ENCODE results near the gene NOD2. TPM values are rescaled to one million over a fixed set of nuclear protein-coding genes. Genes with fewer than 3 reads are reported as not detected.

NOD2 gene
- total RNA-seq, 2 donors from 2014 or later, result 2.9 to 4.5 TPM

GRCh38 chr16:50708373-50709060 is 15.1 kb downstream of the NOD2 start:
- DNase-seq (ENCODE audit: low spot score), result no peak
- intact Hi-C loops (cut with DNase I), result no loop called here

DNA sequence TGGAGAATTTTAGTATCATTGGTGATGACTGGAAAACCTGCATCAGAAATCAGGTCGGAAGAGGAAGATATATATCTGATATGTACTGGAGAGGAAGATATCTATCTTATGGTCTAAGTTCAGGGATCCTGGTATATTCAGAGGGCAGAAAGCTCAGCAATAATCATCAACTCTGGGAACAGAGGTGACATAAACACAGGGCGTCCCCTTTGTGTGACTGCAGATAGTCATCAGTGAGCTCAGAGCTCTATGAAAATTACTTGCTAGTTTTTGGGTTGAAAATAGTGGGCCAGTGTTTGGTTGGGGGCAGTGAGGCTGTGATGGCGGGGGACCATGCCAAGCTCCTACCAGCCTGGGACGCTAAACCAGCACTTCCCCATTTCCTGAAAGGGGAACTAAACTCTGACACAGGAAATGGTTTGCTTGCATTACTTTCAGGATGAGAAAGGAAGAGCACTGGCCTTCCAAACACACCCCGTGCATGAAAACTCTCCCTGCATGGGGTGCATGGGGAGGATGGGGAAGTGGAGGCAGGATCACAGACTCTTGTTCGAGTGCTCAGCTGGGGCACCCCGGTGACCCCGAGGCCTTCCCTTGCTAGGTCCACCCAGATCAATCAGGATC is 15.8 kb downstream of the NOD2 start:
- DNase-seq (ENCODE audit: low spot score), result no peak
- intact Hi-C loops (cut with DNase I), result no loop called here

DNA sequence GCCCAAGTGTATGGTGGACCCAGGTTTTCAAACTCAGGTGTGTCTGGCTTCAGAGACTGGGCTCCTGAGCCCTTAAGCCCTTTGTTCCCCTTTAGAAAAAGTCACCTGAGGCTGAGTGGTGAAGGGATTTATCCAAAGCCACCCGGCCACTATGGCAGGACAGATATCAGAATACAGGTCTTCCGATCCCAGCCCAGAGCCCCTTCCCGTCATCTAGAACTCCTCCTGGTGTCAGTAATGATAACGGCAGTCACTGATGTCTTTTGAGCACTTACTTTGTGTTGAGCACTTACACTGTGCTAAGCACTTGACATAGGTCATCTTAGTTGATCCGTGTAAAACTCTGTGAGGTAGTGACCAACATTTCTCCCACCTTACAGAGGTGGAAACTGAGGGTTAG is 16.6 kb downstream of the NOD2 start:
- intact Hi-C loops (cut with DNase I), result no loop called here
- DNase-seq (ENCODE audit: low spot score), result no peak

DNA sequence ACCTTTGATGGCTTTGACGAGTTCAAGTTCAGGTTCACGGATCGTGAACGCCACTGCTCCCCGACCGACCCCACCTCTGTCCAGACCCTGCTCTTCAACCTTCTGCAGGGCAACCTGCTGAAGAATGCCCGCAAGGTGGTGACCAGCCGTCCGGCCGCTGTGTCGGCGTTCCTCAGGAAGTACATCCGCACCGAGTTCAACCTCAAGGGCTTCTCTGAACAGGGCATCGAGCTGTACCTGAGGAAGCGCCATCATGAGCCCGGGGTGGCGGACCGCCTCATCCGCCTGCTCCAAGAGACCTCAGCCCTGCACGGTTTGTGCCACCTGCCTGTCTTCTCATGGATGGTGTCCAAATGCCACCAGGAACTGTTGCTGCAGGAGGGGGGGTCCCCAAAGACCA is 17.6 kb downstream of the NOD2 start:
- no peak for DNase-seq (ENCODE audit: low spot score)
- intact Hi-C loops (cut with DNase I), result no loop called here

GRCh38 chr16:50711862-50712559 is 18.6 kb downstream of the NOD2 start:
- DNase-seq (ENCODE audit: low spot score), result no peak
- intact Hi-C loops (cut with DNase I), result no loop called here

DNA sequence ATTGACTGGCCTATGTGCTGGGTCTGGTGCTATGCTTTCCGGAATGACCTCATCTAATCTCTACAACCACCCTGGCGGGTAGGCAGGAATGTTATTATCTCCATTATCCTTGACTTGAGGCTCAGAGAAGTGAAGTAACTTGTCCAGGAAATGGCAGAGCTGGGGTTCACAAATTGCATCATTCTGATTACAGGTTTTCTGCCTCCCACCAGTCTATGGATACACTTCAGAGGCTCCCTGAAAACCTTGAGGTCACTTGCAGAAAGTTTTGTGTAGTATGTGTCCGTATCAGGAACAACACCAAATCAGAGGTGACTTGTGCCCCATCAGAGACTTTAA is 19.1 kb downstream of the NOD2 start:
- DNase-seq (ENCODE audit: low spot score), result no peak
- intact Hi-C loops (cut with DNase I), result no loop called here

- DNase-seq (ENCODE audit: low spot score), result no peak
Observed at GRCh38 chr16:50712956-50713355, 19.6 kb downstream of the NOD2 start.

GRCh38 chr16:50717091-50717490 is 23.7 kb downstream of the NOD2 start:
- no peak for DNase-seq (ENCODE audit: low spot score)
- intact Hi-C loops (cut with DNase I), result no loop called here

More at GRCh38 chr16:50712956-50713355, 19.6 kb downstream of the NOD2 start:
- intact Hi-C loops (cut with DNase I), result no loop called here

DNA sequence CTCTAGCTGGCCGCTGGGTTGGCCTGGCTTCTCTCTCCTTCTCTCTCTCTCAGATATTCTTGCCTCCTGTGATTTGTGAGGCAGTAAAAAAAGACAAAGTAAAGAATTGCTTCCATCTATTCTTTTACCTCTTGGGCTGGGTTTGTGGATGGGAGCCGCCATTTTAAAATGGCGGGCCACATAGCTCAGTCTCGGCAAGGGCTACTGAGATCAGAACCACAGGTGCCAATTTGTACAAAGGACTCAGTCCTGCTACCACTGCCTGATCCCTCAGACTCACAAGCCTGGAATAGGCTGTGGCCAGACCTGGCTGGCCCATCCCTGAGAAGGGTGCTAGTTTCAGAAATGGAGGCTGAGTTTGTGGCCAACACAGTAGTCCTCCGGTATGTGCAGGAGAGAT is 24.1 kb downstream of the NOD2 start:
- no peak for DNase-seq (ENCODE audit: low spot score)
- intact Hi-C loops (cut with DNase I), result no loop called here

DNA sequence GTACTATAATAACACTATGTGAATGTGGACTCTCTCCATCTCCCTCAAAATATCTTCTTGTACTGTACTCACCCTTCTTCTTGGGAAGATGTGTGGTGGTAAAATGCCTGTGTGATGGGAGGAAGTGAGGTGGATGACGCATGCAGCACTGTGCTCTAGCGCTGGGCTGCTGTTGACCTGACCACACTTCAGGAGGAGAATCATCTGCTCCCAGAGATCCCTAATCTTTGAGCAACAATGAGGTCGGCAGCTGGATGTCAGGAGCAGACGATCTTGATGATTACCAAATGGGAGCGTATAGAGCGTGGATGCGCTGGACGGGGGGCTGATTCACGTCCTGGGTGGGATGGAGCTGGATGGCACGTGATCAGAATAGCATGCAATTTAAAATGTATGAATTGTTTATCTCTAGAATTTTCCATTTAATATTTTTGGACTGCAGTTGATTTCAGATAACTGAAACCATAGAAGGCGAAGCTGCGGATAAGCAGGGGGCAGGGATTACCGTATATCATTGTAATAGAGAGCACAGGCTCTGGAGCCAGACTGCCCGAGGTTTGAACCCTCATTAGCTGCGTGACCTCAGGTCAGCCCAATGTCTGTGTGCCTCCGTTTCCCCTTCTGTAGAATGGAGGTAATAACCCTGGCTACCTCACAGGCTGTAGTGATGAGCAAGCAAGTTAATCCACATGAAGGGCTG is 24.8 kb downstream of the NOD2 start:
- intact Hi-C loops (cut with DNase I), result no loop called here
- DNase-seq (ENCODE audit: low spot score), result no peak

- intact Hi-C loops (cut with DNase I), result no loop called here
- no peak for DNase-seq (ENCODE audit: low spot score)
Observed at GRCh38 chr16:50718761-50719400, 25.5 kb downstream of the NOD2 start.

DNA sequence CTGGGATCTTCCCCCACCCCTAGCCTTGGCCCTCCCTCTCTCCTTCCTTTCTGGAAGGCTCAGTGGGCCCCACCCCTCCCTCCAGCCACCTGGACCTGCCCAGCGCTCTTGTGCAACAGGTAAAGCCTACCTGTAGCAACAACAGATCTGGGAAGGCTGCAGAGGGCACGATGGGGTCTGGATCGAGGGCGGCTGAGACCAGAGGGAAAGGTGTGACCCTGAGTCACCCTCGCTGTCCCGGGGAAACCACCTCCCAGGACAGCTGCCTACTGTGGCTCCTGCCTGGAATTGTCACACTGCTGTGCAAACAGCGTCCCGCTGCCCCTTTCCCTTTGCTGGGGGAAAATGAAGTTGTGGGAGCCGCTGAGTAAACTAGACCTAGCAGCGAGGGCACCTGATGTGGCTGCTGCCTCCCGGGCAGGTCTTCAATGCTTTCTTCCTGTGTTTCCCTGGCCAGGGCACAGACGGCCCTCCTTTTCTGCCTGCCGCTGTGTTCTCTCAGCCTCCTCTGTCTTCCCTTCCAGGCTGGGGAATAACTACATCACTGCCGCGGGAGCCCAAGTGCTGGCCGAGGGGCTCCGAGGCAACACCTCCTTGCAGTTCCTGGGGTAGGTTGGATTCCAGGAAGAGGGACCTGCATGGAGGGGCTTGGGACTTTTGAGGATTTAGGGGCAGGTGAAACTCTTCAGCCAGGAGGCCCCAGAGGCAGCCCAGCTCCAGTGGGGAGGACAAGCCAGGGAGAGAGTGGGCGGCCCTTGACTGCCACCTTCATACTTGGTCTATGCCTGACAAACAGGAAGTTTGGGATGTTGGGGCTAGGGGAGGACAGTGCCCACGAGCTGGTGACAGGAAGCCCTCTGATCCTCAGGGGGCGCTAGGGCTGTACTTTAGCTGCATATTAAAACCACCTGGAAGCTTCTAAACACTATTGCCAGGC is 26.3 kb downstream of the NOD2 start:
- no peak for DNase-seq (ENCODE audit: low spot score)
- intact Hi-C loops (cut with DNase I), result loop anchor here in 1 of 2 donors (5.0 kb wide), 1 partner anchor 332 kb away; no protein-coding TSS in a partner anchor

DNA sequence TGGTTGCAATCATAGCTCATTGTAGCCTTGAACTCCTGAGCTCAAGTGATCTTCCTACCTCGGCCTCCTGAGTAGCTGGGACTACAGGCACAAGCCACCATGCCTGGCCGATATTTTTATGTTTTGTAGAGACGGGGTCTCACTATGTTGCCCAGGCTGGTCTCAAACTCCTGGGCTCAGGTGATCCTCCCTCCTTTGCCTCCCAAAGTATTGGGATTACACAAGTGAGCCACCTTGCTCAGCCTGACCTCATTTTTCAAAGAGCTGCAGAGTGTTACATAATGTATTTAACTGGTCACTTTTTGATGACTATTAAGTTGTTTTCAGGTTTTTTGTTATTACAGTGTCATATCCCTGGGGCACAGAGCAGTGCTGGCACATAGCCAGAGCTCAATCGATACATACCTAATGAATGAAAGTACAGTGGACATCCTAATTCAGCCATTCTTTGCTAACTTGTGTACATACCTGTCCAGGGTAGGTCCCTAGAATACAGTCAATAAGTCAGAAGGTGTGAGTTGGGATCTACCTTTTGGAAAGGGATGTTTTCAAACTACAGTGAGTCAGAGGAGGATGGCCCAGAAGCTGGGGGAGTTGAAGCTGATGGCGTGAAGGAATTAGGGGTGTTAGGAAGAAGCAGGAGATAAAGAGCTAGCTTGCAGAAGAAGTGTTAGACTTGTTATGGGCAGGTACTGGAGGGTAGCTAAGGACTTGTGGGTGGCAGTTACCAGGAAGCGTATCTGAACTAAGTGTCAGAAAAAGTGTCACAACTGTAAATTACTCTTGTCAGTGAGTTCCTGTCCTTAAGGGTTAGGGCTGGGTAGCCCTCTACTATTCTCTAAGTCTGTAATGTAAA is 28.4 kb downstream of the NOD2 start:
- DNase-seq (ENCODE audit: low spot score), result no peak
- intact Hi-C loops (cut with DNase I), result loop anchor here in 1 of 2 donors (5.0 kb wide), 1 partner anchor 334 kb away; no protein-coding TSS in a partner anchor

GRCh38 chr16:50722405-50722737 is 29.0 kb downstream of the NOD2 start:
- DNase-seq (ENCODE audit: low spot score), result no peak
- intact Hi-C loops (cut with DNase I), result loop anchor here in 1 of 2 donors (5.0 kb wide), 1 partner anchor 335 kb away; no protein-coding TSS in a partner anchor

GRCh38 chr16:50722960-50723359 is 29.6 kb downstream of the NOD2 start:
- intact Hi-C loops (cut with DNase I), result loop anchor here in 1 of 2 donors (5.0 kb wide), 1 partner anchor 336 kb away; no protein-coding TSS in a partner anchor
- DNase-seq (ENCODE audit: low spot score), result no peak

- no peak for DNase-seq (ENCODE audit: low spot score)
- intact Hi-C loops (cut with DNase I), result loop anchor here in 1 of 2 donors (5.0 kb wide), 1 partner anchor 337 kb away; no protein-coding TSS in a partner anchor
Observed at GRCh38 chr16:50724306-50724705, 30.9 kb downstream of the NOD2 start.
